ENCODE results near the gene GPATCH8. TPM values are rescaled to one million over a fixed set of nuclear protein-coding genes. Genes with fewer than 3 reads are reported as not detected.
A peak's percentile ranks its signal among the peaks of the same experiment; 100 is the strongest.

The GPATCH8 gene
- total and polyA plus RNA-seq, 8 donors: 9.8 to 23.2 (median 13.6) TPM

DNA sequence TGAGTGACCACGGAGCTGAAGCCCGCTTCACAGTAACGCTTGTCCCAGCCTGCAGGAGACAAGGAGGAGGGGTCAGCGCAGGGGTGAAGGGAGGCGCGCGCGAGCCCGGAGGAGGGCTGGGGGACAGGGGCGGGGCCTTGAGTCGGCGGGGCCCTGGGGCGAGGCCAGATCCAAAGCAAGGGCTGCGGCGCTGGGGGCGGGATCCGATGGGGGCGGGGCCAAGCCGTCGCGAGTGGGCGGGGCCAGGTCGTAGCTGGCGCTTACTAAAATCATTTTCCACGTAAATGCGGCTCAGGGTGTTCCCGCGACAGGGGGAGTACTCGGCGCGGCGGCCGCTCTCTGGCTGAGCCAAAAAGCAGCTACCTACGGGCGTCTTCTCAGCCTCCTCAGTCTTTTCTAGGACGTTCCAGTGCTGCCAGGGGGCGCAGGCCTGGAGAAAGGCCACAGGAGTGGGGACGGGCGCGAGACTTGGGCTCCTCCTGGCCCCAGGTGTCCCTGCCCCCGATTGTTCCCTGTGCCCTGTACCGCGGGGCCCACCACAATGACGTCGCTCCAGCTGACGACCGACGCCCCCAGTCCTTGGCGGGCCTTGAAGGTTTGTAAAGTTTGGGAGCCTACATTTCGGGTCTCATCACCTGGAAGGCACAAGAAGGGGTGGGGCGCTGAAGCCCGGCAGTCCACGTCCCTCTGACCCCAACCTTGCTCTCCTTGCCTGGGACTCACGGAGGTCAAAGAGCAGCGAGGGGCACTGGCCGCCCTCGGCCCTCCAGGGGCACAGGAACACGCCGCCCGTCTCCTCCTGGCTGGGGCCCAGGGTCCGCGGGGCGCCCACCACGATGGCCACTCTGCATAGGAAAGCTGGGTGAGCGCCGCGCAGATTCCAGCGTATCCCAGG, 117.7 kb downstream of the GPATCH8 start:
- Histone ChIP-seq H3K27me3 (no peaks in the 10 kb centered on the region), H3K27ac (no peak overlapping the region), H3K9me3 (no peaks in the 10 kb centered on the region), H3K4me1 (peaks cover 0 to 3% (median 0%) of the 10 kb centered on the region in 3 donors), H3K4me3 (peak overlapping the region; percentile 15 to 53 (median 36)), H3K36me3 (no peaks in the 10 kb centered on the region)
- FAIRE-seq (no peak), DNase-seq (peak; percentile 80 to 94 (median 88)), ATAC-seq (peak; percentile 90 to 98 (median 96))
- intact Hi-C loops (cut with DNase I): no loop called here
- 4% methylated on average over 56 to 68 of the region's 68 CpGs for WGBS, 2 donors
- TF ChIP-seq, protein P1, sequence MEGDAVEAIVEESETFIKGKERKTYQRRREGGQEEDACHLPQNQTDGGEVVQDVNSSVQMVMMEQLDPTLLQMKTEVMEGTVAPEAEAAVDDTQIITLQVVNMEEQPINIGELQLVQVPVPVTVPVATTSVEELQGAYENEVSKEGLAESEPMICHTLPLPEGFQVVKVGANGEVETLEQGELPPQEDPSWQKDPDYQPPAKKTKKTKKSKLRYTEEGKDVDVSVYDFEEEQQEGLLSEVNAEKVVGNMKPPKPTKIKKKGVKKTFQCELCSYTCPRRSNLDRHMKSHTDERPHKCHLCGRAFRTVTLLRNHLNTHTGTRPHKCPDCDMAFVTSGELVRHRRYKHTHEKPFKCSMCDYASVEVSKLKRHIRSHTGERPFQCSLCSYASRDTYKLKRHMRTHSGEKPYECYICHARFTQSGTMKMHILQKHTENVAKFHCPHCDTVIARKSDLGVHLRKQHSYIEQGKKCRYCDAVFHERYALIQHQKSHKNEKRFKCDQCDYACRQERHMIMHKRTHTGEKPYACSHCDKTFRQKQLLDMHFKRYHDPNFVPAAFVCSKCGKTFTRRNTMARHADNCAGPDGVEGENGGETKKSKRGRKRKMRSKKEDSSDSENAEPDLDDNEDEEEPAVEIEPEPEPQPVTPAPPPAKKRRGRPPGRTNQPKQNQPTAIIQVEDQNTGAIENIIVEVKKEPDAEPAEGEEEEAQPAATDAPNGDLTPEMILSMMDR (IDR thresholded peaks at IDR 0.05): no peak

DNA sequence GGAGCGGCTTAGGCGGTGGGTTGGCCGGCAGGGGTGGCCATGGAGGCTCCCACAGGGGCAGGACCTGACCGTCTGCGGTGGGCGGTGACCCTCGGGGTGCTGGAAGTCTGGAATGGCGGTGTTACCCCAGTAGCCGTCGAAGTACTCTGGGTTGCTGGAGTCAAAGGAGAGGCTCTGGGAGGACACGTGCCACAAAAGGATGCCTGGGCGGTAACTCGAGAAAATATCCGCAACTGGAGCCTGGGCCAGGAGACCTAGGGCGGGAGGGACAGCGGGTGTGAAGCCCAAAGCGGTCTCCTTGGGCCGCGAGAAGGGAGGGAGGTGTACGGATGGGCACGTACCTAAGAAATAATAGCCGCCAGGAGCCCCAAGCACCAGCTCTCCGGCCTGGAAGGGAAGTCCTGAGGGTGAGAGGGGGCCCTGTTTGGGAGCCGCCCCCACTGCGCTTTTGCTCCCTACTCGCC, 118.4 kb downstream of the GPATCH8 start:
- intact Hi-C loops (cut with DNase I): no loop called here

DNA sequence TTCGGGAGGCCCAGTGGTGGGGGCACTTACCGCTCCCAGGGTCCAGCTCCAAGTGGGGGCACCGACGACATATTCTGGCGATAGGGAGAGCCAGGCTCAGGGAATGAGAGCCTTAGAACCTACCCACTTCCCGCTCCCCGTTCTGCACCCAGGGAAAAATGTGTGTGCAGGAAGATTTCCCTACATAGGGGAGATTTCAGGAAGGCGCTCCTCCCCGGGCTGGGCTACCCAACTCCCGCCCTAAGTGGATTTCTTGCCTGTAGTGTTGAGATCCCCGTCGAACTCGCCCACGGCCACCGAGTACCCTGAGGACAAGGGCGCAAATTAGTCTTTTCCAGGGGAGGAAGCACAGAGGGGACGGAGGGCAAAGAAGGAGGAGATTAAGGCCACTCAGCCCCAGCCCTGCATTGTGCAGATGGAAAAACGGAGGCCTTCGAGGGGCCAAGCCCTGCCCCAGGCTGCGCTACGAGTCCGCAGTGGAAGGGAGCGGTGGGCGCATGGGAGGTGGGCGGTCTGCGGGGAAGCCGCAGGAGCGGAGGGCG, 118.9 kb downstream of the GPATCH8 start:
- DNase-seq: no peak
- intact Hi-C loops (cut with DNase I): no loop called here
- H3K9me3 ChIP-seq: no peaks in the 10 kb centered on the region
- 22 to 23% methylated on average over 29 of the region's 29 CpGs for WGBS, 2 donors
- no peaks in the 10 kb centered on the region for H3K27me3 ChIP-seq
- FAIRE-seq: no peak
- ATAC-seq: no peak
- H3K4me3 ChIP-seq: peak overlapping the region in 1 of 4 donors; percentile 50
- no peaks in the 10 kb centered on the region for H3K36me3 ChIP-seq
- no peak overlapping the region for H3K27ac ChIP-seq
- TF ChIP-seq, protein P1 (IDR thresholded peaks at IDR 0.05): no peak
- H3K4me1 ChIP-seq: peaks cover 0 to 3% (median 0%) of the 10 kb centered on the region in 3 donors

More for the DNA sequence above, 118.4 kb downstream of the GPATCH8 start:
- H3K27ac ChIP-seq: no peak overlapping the region
- no peaks in the 10 kb centered on the region for H3K36me3 ChIP-seq
- H3K27me3 ChIP-seq: no peaks in the 10 kb centered on the region
- peak overlapping the region; percentile 15 to 53 (median 36) for H3K4me3 ChIP-seq
- WGBS, 2 donors: 4 to 5% methylated on average over 25 to 26 of the region's 26 CpGs
- FAIRE-seq: no peak
- TF ChIP-seq, protein P1 (IDR thresholded peaks at IDR 0.05): no peak
- DNase-seq: peak in 3 of 6 donors; percentile 31 to 75 (median 65)
- peaks cover 0 to 3% (median 0%) of the 10 kb centered on the region in 3 donors for H3K4me1 ChIP-seq
- H3K9me3 ChIP-seq: no peaks in the 10 kb centered on the region
- peak; percentile 2 to 45 (median 34) for ATAC-seq

DNA sequence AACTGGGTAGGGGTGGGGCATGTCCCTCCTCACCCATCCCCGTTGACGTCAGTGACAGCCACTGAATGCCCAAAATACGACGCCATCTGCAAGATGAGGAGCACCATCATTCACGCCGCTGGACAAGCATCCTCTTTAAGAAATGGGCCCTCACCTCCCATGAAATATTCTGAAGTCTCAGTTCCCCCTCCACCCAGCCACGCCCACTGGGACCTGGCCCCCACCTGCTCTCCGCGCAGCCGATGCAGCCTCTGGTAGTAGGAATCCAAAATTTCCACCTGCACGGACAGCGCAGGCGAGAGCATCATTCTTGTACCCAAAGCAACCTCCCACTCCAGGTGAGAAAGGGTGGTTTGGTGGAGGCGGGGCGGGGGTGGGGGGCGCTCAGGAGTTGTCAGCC, 119.3 kb downstream of the GPATCH8 start:
- intact Hi-C loops (cut with DNase I): no loop called here
- no peak for ATAC-seq
- Histone ChIP-seq H3K4me3 (no peak overlapping the region), H3K27ac (no peak overlapping the region), H3K27me3 (no peaks in the 10 kb centered on the region), H3K4me1 (peaks cover 0 to 3% (median 0%) of the 10 kb centered on the region in 3 donors), H3K36me3 (no peaks in the 10 kb centered on the region), H3K9me3 (no peaks in the 10 kb centered on the region)
- FAIRE-seq: no peak
- WGBS, 2 donors: 58 to 65% methylated on average over 16 of the region's 16 CpGs
- TF ChIP-seq, protein P1 (IDR thresholded peaks at IDR 0.05): no peak
- DNase-seq: no peak

Measured in pancreas (tissue), 10 donors.